Spleen (tissue), 11 donors: ENCODE data around the gene MELTF. TPM values are rescaled to one million over a fixed set of nuclear protein-coding genes. Genes with fewer than 3 reads are reported as not detected.

ENCODE experiments used
- DNase-seq: peaks from one replicate; pipeline ENCODE4 v3.0.0-alpha.2; 2020
- H3K27ac ChIP-seq, 8 donors: fragments of 200-600 bp; sonication (generic) in 7 of 8; 1 replicate in 4 of 8; 2 replicates in 4 of 8; pipeline versions ENCODE4 v1.5.0 to v1.8.0; 2016 to 2021; ENCODE audit warnings: inconsistent platforms in 4 of 8, mild to moderate bottlenecking in 4 of 8, moderate library complexity in 1 of 8
- H3K27me3 ChIP-seq, 7 donors: fragments of 200-600 bp; sonication (generic) in 6 of 7; replicated peaks in 1 of 7; 1 replicate in 4 of 7; 2 replicates in 3 of 7; pipeline versions ENCODE4 v1.5.0 to v1.8.0; 2016 to 2021; ENCODE audit warnings: inconsistent platforms in 3 of 7, mild to moderate bottlenecking in 1 of 7
- H3K36me3 ChIP-seq, 6 donors: fragments of 200-600 bp; sonication (generic) in 5 of 6; 1 replicate in 4 of 6; 2 replicates in 2 of 6; pipeline versions ENCODE4 v1.5.0 to v1.8.0; 2016 to 2021; ENCODE audit warnings: inconsistent platforms in 2 of 6
- H3K4me1 ChIP-seq, 6 donors: fragments of 200-600 bp; sonication (generic) in 5 of 6; 1 replicate in 3 of 6; 2 replicates in 3 of 6; pipeline versions ENCODE4 v1.5.0 to v1.8.0; 2016 to 2021; ENCODE audit warnings: inconsistent platforms in 3 of 6
- H3K4me3 ChIP-seq, 8 donors: fragments of 200-600 bp; sonication (generic) in 7 of 8; 1 replicate in 4 of 8; 2 replicates in 4 of 8; pipeline versions ENCODE4 v1.5.0 to v1.8.0; 2016 to 2021; ENCODE audit warnings: inconsistent platforms in 4 of 8, mild to moderate bottlenecking in 4 of 8, moderate library complexity in 2 of 8
- H3K9me3 ChIP-seq, 8 donors: fragments of 200-600 bp; sonication (generic) in 7 of 8; 1 replicate in 4 of 8; 2 replicates in 4 of 8; pipeline versions ENCODE4 v1.5.0 to v1.8.0; 2016 to 2021; ENCODE audit warnings: inconsistent platforms in 4 of 8
- CTCF ChIP-seq, 11 experiments: fragments of 200-600 bp in 7 of 11; fragments of 450-650 bp in 4 of 11; sonication (generic) in 4 of 11; IDR thresholded peaks in 8 of 11; conservative IDR thresholded peaks in 3 of 11; 1 replicate in 7 of 11; 2 replicates in 4 of 11; pipeline versions ENCODE4 v1.4.0 to v1.8.0; 2016 to 2021; ENCODE audit warnings: antibody characterized with exemption in 11 of 11, inconsistent platforms in 4 of 11, mild to moderate bottlenecking in 1 of 11
- POLR2A ChIP-seq, 3 donors: fragments of 450-650 bp; IDR thresholded peaks; one replicate each; pipeline ENCODE4 v1.5.1; 2017; ENCODE audit warnings: antibody characterized with exemption in 3 of 3, mild to moderate bottlenecking in 1 of 3
- POLR2AphosphoS5 ChIP-seq, 3 donors: sonication (generic); formaldehyde crosslinking; IDR thresholded peaks; one replicate each; pipeline ENCODE4 v1.5.1; 2017; ENCODE audit warnings: antibody characterized with exemption in 3 of 3
- WGBS, 5 donors: extraction: QIAGEN DNeasy Blood & Tissue Kit in 3 of 5; methylation state at CpG; one replicate each; pipeline versions ENCODE4 v1.1.5 to v1.1.7; 2013 to 2018; 5-methylcytosine and 5-hydroxymethylcytosine counted together
- intact Hi-C: fragments of 100-400 bp; cut with DNase I; formaldehyde crosslinking; loops from one replicate; pipeline ENCODE4 v1.15.0; 2023; ENCODE audit warnings: low total_unique reads
- polyA plus RNA-seq, 3 donors: library from polyadenylated mRNA; stranded (reverse); fragments of 200-250 nt; gene quantifications; one replicate each; pipeline ENCODE4 v1.2.1, GENCODE V29; 2013
- total RNA-seq, 7 donors: library from RNA; depleted of rRNA in 3 of 7; stranded (reverse); fragments of >200 nt in 3 of 7; fragmentation: NEBNext Ultra II Directional in 4 of 7; extraction: Animal tissue kit (Norgen Biotek cat#: 25700) in 4 of 7; gene quantifications; one replicate each; pipeline versions ENCODE4 v1.1.0 to v1.2.1, GENCODE V29; 2016 to 2021
- donor health status: healthy with polysubstance abuse.
- donor health status: DM: no; HTN: no; CAD: no; lungs with moderate emphysema.
- donor health status: DM: no; HTN: no; CAD: no.
- donor health status: Bipolar disorder and iron deficiency.
- donor health status: healthy.
- donor health status: DM: no; HTN: no; CAD: no.
- donor health status: DM: yes; HTN: yes; CAD: no.

The MELTF gene
- total and polyA plus RNA-seq, 10 donors, result 0.41 to 3.9 (median 1.4) TPM

GRCh38 chr3:197006860-197007259 lies 22.8 kb downstream of the MELTF start:
- H3K27me3 ChIP-seq, result peaks cover 0 to 34% (median 0%) of the 10 kb centered on the region in 7 donors
- no peaks in the 10 kb centered on the region for H3K36me3 ChIP-seq
- no peak for TF ChIP-seq POLR2A (IDR thresholded peaks at IDR 0.05)
- no peak for TF ChIP-seq POLR2AphosphoS5 (IDR thresholded peaks at IDR 0.05)
- no peak for TF ChIP-seq CTCF (IDR thresholded peaks at IDR 0.05 in 8 of 11, conservative IDR thresholded peaks at IDR 0.05 in 3 of 11)
- H3K27ac ChIP-seq, result no peak overlapping the region
- H3K9me3 ChIP-seq, result no peaks in the 10 kb centered on the region
- intact Hi-C loops, result no loop called here
- 94 to 98% (median 97%) methylated on average over 5 of the region's 5 CpGs for WGBS, 5 donors
- peaks cover 0 to 19% (median 15%) of the 10 kb centered on the region in 6 donors for H3K4me1 ChIP-seq
- no peak for DNase-seq
- no peak overlapping the region for H3K4me3 ChIP-seq

DNA sequence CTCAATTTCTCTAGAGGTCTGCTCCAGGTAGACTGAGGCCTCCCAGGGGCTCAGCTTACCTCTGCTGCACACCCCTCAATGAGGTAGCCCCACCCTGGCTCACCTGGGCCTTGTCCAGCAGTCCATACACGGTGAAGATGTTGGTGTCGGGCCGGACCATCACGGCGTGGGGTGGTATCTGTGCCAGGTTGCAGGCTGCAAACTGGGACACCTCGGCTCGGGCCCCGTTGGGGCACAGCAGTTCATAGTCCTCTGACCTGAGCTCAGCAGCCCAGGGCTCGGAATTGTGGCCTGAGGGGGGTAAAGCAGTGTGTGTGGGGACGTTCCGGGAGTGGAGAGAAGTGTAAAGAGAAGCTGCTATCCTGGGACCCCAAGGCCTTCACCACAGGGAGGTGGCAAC lies 23.2 kb downstream of the MELTF start:
- no peak overlapping the region for H3K4me3 ChIP-seq
- TF ChIP-seq POLR2AphosphoS5 (IDR thresholded peaks at IDR 0.05) (no peak), CTCF (IDR thresholded peaks at IDR 0.05 in 8 of 11, conservative IDR thresholded peaks at IDR 0.05 in 3 of 11) (no peak), POLR2A (IDR thresholded peaks at IDR 0.05) (no peak)
- intact Hi-C loops, result no loop called here
- 93 to 97% (median 94%) methylated on average over 11 of the region's 11 CpGs for WGBS, 5 donors
- no peaks in the 10 kb centered on the region for H3K36me3 ChIP-seq
- H3K27me3 ChIP-seq, result peaks cover 0 to 31% (median 0%) of the 10 kb centered on the region in 7 donors
- DNase-seq, result peak; percentile 51
- H3K4me1 ChIP-seq, result peaks cover 0 to 21% (median 17%) of the 10 kb centered on the region in 6 donors
- no peaks in the 10 kb centered on the region for H3K9me3 ChIP-seq
- no peak overlapping the region for H3K27ac ChIP-seq

GRCh38 chr3:197003461-197004385 lies 25.9 kb downstream of the MELTF start:
- Histone ChIP-seq H3K4me3 (peak overlapping the region; percentile 30 to 75 (median 42)), H3K9me3 (no peaks in the 10 kb centered on the region), H3K27me3 (peaks cover 0 to 16% (median 0%) of the 10 kb centered on the region in 7 donors), H3K36me3 (no peaks in the 10 kb centered on the region), H3K4me1 (peaks cover 0 to 21% (median 17%) of the 10 kb centered on the region in 6 donors), H3K27ac (peak overlapping the region in 7 of 8 donors; percentile 26 to 84 (median 73))
- DNase-seq, result peak; percentile 79
- no peak for TF ChIP-seq POLR2A (IDR thresholded peaks at IDR 0.05)
- no peak for TF ChIP-seq CTCF (IDR thresholded peaks at IDR 0.05 in 8 of 11, conservative IDR thresholded peaks at IDR 0.05 in 3 of 11)
- TF ChIP-seq POLR2AphosphoS5 (IDR thresholded peaks at IDR 0.05), result no peak
- WGBS, 5 donors, result 23 to 38% (median 31%) methylated on average over 23 to 61 of the region's 61 CpGs
- intact Hi-C loops, result no loop called here
